SKM-1 (cell line): ENCODE results near the gene HTN3.
"Not testable (repeated sequence)": the region's sequence is repeated elsewhere in the genome, so short reads cannot be mapped to it uniquely, and the experiment has no call there.

ENCODE experiments used
- DNase-seq: peaks from one replicate; lab custom pipeline; 2025; ENCODE audit not compliant: unreplicated experiment; lab: John Stamatoyannopoulos, UW

Gene HTN3

GRCh38 chr4:70028159-70028558 is at the start of gene HTN3:
HTN3 (plus strand) TSS chr4:70028459; CDS start chr4:70030741, 2,282 bp downstream.
- DNase-seq, result not testable (repeated sequence)

DNA sequence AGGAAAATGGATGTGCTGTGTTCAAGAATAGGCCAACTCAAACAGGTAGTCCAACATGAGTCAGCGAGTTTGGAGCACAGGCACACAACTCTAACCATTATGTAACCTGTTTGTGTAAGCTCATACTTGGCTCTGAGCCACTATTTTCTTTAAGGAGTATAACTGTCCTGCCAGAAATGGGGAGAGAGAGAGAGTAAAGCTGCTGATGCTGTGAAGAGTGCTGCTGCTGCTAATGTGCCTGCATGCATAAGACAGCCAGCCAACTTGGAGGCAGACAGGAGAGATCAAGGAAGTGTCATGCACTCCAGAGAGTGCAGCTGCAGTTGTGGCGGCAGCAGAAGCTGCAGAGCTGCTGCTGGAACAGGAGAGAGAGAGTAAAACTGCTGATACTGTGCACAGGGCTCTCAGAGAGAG is 44.2 kb upstream of the HTN3 start:
- no peak for DNase-seq

DNA sequence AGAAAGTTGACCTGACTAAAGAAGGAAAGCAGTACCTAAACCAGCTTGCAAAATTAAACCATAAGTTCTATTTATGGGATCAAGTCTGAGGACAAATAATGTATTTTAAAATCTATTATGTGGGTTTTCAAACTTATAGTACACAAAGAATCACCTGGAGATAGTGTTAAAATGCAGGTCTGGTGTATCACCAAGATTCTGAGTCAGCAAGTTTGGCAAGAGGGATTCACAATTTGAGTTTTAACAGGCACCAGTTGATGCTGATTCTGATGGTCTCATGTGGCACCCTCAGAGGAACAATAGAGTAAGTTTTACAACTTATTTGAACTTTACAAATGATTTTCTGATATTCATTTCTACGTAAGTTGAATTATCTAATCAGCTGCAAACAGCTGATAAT is 41.6 kb upstream of the HTN3 start:
- no peak for DNase-seq

- DNase-seq, result no peak
These were observed 37.2 kb upstream of the HTN3 start for GRCh38 chr4:69991016-69991415.

- DNase-seq, result no peak
These were observed 33.5 kb upstream of the HTN3 start for GRCh38 chr4:69994782-69995181.

GRCh38 chr4:69995526-69996016 is 32.7 kb upstream of the HTN3 start, which contains the start of gene STATH:
STATH (plus strand) TSS chr4:69995966; CDS start chr4:69998438, 2,472 bp downstream.
- no peak for DNase-seq

GRCh38 chr4:69999420-69999819 is 28.8 kb upstream of the HTN3 start:
- DNase-seq, result no peak

- DNase-seq, result no peak
These were observed 27.5 kb upstream of the HTN3 start for GRCh38 chr4:70000711-70001110.

DNA sequence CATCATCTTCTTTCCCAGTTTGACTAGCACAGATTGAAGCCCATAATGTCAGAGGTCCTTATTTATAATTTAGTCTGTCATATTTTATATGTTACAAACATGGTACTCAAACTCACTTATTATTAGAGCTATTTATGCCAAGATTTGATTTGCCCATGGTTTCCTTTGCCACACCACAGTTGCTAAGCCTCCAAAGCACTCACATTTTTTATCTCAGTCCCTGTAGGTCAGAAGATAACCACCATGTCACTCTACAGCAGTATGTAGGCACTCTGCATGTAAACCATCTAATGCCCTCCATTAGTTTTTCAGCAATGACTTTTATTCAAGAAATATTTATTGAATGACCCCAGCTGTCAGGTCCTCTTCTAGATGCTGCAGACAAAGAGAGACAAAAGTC is 25.8 kb upstream of the HTN3 start:
- no peak for DNase-seq

- DNase-seq, result no peak
These were observed 19.5 kb upstream of the HTN3 start for GRCh38 chr4:70008771-70009170.

DNA sequence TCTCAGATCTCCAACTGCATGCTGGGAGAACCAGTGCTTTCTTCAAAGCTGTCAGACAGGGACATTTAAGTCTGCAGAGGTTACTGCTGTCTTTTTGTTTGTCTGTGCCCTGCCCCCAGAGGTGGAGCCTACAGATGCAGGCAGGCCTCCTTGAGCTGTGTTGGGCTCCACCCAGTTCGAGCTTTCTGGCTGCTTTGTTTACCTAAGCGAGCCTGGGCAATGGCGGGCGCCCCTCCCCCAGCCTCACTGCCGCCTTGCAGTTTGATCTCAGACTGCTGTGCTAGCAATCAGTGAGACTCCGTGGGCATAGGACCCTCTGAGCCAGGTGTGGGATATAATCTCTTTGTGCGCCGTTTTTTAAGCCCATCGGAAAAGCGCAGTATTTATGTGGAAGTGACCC is 9.3 kb upstream of the HTN3 start:
- not testable (repeated sequence) for DNase-seq

DNA sequence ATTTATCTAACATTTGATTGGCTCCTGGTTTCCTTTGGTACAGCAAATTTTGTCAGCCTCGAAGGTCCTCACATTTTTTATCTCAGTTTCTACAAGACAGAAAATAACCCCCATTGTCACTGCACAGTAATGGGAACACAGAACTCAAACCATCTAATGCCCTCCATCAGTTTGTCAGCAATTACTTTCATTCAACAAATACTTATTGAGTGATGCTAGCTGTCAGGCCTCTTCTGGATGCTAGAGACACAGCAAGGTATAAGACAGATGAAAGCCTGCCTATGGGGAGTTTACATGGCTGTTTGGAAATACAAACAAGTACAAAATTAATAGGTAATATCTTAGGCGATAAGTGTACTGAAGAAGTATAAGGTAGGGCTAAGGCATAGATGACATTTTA is 5.0 kb upstream of the HTN3 start:
- DNase-seq, result no peak

- DNase-seq, result no peak
These were observed 1.2 kb upstream of the HTN3 start for GRCh38 chr4:70027011-70027410.

DNA sequence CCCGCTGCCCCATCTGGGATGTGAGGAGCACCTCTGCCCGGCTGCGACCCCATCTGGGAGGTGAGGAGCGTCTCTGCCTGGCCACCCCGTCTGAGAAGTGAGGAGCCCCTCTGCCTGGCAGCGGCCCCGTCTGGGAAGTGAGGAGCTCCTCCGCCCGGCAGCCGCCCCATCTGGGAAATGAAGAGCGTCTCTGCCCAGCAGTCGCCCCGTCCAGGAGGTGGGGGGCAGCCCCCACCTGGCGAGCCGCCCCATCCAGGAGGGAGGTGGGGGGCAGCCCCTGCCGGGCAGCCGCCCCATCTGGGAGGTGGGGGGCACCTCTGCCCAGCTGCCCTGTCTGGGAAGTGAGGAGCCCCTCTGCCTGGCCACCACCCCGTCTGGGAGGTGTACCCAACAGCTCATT is 9.3 kb downstream of the HTN3 start:
- not testable (repeated sequence) for DNase-seq

DNA sequence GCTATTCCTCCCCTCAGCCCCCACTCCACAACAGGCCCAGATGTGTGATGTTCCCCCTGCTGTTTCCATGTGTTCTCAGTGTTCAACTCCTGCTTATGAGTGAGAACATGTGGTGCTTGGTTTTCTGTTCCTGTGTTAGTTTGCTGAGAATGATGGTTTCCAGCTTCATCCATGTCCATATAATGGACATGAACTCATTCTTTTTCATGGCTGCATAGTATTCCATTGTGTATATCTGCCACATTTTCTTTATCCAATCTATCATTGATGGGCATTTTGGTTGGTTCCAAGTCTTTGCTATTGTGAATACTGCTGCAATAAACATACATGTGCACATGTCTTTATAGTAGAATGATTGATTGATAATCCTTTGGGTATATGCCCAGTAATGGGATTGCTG is 11.7 kb downstream of the HTN3 start:
- not testable (repeated sequence) for DNase-seq

GRCh38 chr4:70041652-70042286 is 13.5 kb downstream of the HTN3 start:
- no peak for DNase-seq

DNA sequence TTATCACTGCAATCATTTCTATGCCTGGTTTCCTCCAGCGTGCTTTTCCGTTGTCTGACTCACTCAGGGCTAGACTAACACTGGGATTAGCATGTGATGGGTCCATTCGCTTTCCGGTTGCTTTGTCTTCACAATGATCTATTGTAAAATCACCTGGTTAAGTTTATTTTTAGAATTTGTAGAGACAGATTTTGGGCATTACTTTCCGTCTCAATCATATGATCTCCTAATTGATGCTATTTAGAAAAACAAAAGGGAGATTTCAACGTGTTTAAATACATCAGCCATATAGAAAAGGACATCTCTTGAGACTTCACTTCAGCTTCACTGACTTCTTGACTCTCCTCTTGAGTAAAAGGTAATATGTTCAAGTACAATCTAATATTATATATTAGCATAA is 21.9 kb downstream of the HTN3 start, which contains the start of gene HTN1:
Gene HTN1, plus strand, starts transcription at position 301 of the 400 bp plus-strand sequence. CDS start 2,639 bp downstream, outside the sequence.
- not testable (repeated sequence) for DNase-seq

GRCh38 chr4:70056534-70056933 is 28.3 kb downstream of the HTN3 start:
- not testable (repeated sequence) for DNase-seq

- no peak for DNase-seq
These were observed 29.4 kb downstream of the HTN3 start for GRCh38 chr4:70057651-70058050.

DNA sequence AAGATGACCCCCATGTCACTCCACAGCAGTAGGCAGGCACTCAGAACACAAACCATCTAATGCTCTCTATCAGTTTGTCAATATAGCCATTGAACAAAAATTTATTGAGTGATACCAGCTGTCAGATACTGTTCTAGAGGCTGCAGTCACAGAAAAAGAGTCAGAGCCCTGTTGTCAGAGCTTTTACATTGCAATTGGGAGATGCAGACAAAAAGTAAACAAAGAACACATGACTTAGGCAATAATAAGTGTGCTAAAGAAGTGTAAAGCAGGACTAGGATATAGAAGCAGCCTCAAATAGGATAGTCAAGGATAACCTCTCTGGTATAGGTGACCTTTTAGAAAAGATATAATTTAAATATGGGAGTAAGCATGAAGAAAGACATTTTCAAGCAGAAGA is 30.9 kb downstream of the HTN3 start:
- no peak for DNase-seq

DNA sequence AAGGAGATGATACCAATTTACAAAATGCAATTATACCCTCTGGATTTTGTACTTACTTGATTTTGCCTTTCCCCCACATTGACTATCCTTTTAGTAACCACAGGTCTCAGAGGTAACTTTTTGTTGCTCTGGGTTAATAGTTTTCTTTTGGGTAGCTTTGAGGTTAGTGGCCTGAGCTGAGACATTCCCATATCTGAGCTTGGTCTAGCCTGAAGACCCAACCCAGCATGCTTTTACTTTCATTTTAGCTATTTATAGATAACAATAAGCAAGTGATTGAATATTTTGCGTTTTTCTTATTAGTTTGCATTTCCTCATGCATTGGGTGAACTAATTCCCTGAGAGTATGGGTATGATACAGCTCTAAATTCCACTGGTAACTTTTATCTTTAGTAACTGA is 33.7 kb downstream of the HTN3 start:
- DNase-seq, result no peak

DNA sequence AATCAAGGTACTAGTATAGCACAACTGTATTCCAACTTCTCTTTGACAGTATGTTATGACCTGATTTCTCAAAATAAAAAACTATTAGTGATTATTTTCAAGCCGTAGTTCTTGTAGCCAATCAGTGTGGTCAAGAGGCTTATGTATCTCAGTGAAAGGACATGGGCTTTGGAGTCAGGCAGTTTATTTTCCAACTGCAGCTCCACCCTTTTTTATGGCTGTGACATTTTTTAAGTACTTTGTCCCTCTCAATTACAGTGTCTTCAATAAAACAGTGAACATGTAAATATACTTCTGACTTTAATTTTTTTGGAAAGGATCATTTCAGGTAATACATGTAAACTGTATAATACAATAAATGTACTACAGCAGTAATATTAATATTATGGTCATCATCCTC is 51.9 kb downstream of the HTN3 start:
- DNase-seq, result no peak
